Measurements from ENCODE around the gene LSG1. TPM values are rescaled to one million over a fixed set of nuclear protein-coding genes. Genes with fewer than 3 reads are reported as not detected.

The LSG1 gene
- total and polyA plus RNA-seq, 9 of the 15 experiments (the other 6 are each of a cell fraction or from before 2014, with no cell fraction given) = 14.9 to 73.7 (median 46.7) TPM

GRCh38 chr3:194711286-194711685 is 39.3 kb upstream of the LSG1 start:
- 17% methylated on average over 3 of the region's 3 CpGs for WGBS (ENCODE audit: insufficient coverage, low coverage, missing lambda C conversion rate)
- H3K9ac ChIP-seq (ENCODE audit: insufficient read depth in 1 of 2, low read depth in 2 of 2, low read length in 2 of 2) = no peak overlapping the region
- FAIRE-seq = no peak
- no peak for TF ChIP-seq KLF16 (IDR thresholded peaks at IDR 0.05)
- TF ChIP-seq RBM39 (optimal IDR thresholded peaks at IDR 0.05; ENCODE audit: low read depth, low read length) = no peak
- TF ChIP-seq ZBTB17 (CRISPR knock-in tag; IDR thresholded peaks at IDR 0.05) = no peak
- no peak for TF ChIP-seq LARP7 (IDR thresholded peaks at IDR 0.05)
- no peak for TF ChIP-seq ATF2 (CRISPR knock-in tag; IDR thresholded peaks at IDR 0.05)
- TF ChIP-seq DACH1 (IDR thresholded peaks at IDR 0.05; ENCODE audit: partially characterized antibody) = no peak
- TF ChIP-seq, protein P1, sequence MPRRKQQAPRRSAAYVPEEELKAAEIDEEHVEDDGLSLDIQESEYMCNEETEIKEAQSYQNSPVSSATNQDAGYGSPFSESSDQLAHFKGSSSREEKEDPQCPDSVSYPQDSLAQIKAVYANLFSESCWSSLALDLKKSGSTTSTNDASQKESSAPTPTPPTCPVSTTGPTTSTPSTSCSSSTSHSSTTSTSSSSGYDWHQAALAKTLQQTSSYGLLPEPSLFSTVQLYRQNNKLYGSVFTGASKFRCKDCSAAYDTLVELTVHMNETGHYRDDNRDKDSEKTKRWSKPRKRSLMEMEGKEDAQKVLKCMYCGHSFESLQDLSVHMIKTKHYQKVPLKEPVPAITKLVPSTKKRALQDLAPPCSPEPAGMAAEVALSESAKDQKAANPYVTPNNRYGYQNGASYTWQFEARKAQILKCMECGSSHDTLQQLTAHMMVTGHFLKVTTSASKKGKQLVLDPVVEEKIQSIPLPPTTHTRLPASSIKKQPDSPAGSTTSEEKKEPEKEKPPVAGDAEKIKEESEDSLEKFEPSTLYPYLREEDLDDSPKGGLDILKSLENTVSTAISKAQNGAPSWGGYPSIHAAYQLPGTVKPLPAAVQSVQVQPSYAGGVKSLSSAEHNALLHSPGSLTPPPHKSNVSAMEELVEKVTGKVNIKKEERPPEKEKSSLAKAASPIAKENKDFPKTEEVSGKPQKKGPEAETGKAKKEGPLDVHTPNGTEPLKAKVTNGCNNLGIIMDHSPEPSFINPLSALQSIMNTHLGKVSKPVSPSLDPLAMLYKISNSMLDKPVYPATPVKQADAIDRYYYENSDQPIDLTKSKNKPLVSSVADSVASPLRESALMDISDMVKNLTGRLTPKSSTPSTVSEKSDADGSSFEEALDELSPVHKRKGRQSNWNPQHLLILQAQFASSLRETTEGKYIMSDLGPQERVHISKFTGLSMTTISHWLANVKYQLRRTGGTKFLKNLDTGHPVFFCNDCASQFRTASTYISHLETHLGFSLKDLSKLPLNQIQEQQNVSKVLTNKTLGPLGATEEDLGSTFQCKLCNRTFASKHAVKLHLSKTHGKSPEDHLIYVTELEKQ (CRISPR knock-in tag; IDR thresholded peaks at IDR 0.05) = no peak
- no peak for TF ChIP-seq MBD1 (CRISPR knock-in tag; IDR thresholded peaks at IDR 0.05)
- no peak for TF ChIP-seq KLF6 (CRISPR knock-in tag; IDR thresholded peaks at IDR 0.05; ENCODE audit: borderline replicate concordance)
- TF ChIP-seq SMAD2 (IDR thresholded peaks at IDR 0.05; ENCODE audit: low read depth, low read length) = no peak
- TF ChIP-seq POLR3A (IDR thresholded peaks at IDR 0.05; ENCODE audit: borderline replicate concordance, extremely low read depth, insufficient read depth, insufficient read length) = no peak
- TF ChIP-seq, protein P2, sequence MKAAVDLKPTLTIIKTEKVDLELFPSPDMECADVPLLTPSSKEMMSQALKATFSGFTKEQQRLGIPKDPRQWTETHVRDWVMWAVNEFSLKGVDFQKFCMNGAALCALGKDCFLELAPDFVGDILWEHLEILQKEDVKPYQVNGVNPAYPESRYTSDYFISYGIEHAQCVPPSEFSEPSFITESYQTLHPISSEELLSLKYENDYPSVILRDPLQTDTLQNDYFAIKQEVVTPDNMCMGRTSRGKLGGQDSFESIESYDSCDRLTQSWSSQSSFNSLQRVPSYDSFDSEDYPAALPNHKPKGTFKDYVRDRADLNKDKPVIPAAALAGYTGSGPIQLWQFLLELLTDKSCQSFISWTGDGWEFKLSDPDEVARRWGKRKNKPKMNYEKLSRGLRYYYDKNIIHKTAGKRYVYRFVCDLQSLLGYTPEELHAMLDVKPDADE (conservative IDR thresholded peaks at IDR 0.05; ENCODE audit: control insufficient read depth, low read depth, low read length) = no peak
- no peak for TF ChIP-seq MAFK (IDR thresholded peaks at IDR 0.05; ENCODE audit: low read length)
- TF ChIP-seq RFX7 (CRISPR knock-in tag; IDR thresholded peaks at IDR 0.05) = no peak
- no peak for TF ChIP-seq SNRNP70 (optimal IDR thresholded peaks at IDR 0.05; ENCODE audit: low read depth, low read length)
- no peak for TF ChIP-seq FOXA1 (IDR thresholded peaks at IDR 0.05; ENCODE audit: borderline replicate concordance)

More at GRCh38 chr3:194711286-194711685, 39.3 kb upstream of the LSG1 start:
- Histone ChIP-seq H3K27ac (ENCODE audit: extremely low read depth, low read depth, low read length) (no peak overlapping the region), H3K79me2 (ENCODE audit: control insufficient read depth, insufficient read depth, low read length) (no peaks in the 10 kb centered on the region), H3K36me3 (ENCODE audit: control insufficient read depth, insufficient read depth, low read length) (no peaks in the 10 kb centered on the region), H3K27me3 (ENCODE audit: control insufficient read depth in 2 of 2, insufficient read depth in 2 of 2, low read length in 2 of 2) (peaks cover 18 to 51% of the 10 kb centered on the region in 2 experiments; a peak in 4 of 5 replicates), H3K4me1 (replicated peaks in 1 of 2; ENCODE audit: control insufficient read depth in 2 of 2, insufficient read depth in 2 of 2, low read length in 2 of 2) (no peaks in the 10 kb centered on the region), H3K4me2 (ENCODE audit: insufficient read depth, low read length) (no peak overlapping the region), H2AFZ (ENCODE audit: low read depth, low read length) (no peak overlapping the region), H4K20me1 (replicated peaks; ENCODE audit: control insufficient read depth, insufficient read depth, low read length) (no peaks in the 10 kb centered on the region), H3K9me1 (ENCODE audit: control insufficient read depth, insufficient read depth, low read length) (no peaks in the 10 kb centered on the region), H3K4me3 (no peak overlapping the region), H3K9me3 (replicated peaks; ENCODE audit: control insufficient read depth, insufficient read depth, low read depth, low read length) (peaks cover 5% of the 10 kb centered on the region)
- intact Hi-C loops (cut with micrococcal nuclease) (no loop called here), in situ Hi-C loops (cut with MboI) (no loop called here)
- ChIA-PET POLR2A (no interaction called here), CTCF (ENCODE audit: low intra/inter-chr PET ratio) (no interaction called here)
- no TSS peak for BruUV-seq (replicated peaks)
- DNase-seq (ENCODE audit: extremely low read depth in 1 of 4, low spot score in 3 of 4) = no peak
- no peak for ATAC-seq

All from K562 (cell line).